Mesothelial cell of epicardium (in vitro differentiated cells): ENCODE measurements around the gene ACP6. TPM values are rescaled to one million over a fixed set of nuclear protein-coding genes. Genes with fewer than 3 reads are reported as not detected.

Experiments used
- DNase-seq, 2 experiments: peaks; one replicate each; pipeline ENCODE4 v3.0.0; 2021; ENCODE audit warnings: low spot score in 2 of 2; ENCODE audit not compliant: unreplicated experiment in 2 of 2
- H3K27ac Mint-ChIP-seq: 2 replicates; pipeline ENCODE4 v1.8.0; 2021; ENCODE audit warnings: mixed read lengths
- H3K27me3 Mint-ChIP-seq: 2 replicates; pipeline ENCODE4 v1.8.0; 2021; ENCODE audit warnings: low read depth, mixed read lengths
- H3K36me3 Mint-ChIP-seq: 2 replicates; pipeline ENCODE4 v1.8.0; 2021; ENCODE audit warnings: mixed read lengths
- H3K4me1 Mint-ChIP-seq: 2 replicates; pipeline ENCODE4 v1.8.0; 2021; ENCODE audit warnings: mixed read lengths
- H3K4me3 Mint-ChIP-seq: 2 replicates; pipeline ENCODE4 v1.8.0; 2021; ENCODE audit warnings: mild to moderate bottlenecking, moderate library complexity, mixed read lengths
- H3K9me3 Mint-ChIP-seq: 2 replicates; pipeline ENCODE4 v1.8.0; 2021; ENCODE audit warnings: mixed read lengths
- CTCF ChIP-seq: fragments of 200-600 bp; sonication (generic); IDR thresholded peaks from one replicate; pipeline ENCODE4 v1.5.0; 2021; ENCODE audit warnings: antibody characterized with exemption; ENCODE audit not compliant: unreplicated experiment
- total RNA-seq: library from RNA; stranded (reverse); gene quantifications from 3 replicates; pipeline ENCODE4 v1.2.1, GENCODE V29; 2021

The ACP6 gene
- total RNA-seq, 1 donor from 2014 or later: 23.1 TPM

- peaks cover 32% of the 10 kb centered on the region for H3K9me3 Mint-ChIP-seq
- peaks cover 40% of the 10 kb centered on the region for H3K36me3 Mint-ChIP-seq
- H3K27ac Mint-ChIP-seq: no peak overlapping the region
- H3K4me1 Mint-ChIP-seq: peaks cover 13% of the 10 kb centered on the region
- no peak overlapping the region for H3K4me3 Mint-ChIP-seq
- no peaks in the 10 kb centered on the region for H3K27me3 Mint-ChIP-seq
- no peak for TF ChIP-seq CTCF
- no peak for DNase-seq
These were observed 6.1 kb downstream of the ACP6 start for GRCh38 chr1:147664206-147664605.

GRCh38 chr1:147654511-147654910 is 15.8 kb downstream of the ACP6 start:
- Mint-ChIP-seq H3K27ac (no peak overlapping the region), H3K36me3 (peaks cover 44% of the 10 kb centered on the region), H3K4me3 (no peak overlapping the region), H3K4me1 (no peaks in the 10 kb centered on the region), H3K27me3 (no peaks in the 10 kb centered on the region), H3K9me3 (no peaks in the 10 kb centered on the region)
- no peak for TF ChIP-seq CTCF
- no peak for DNase-seq

- H3K27ac Mint-ChIP-seq: no peak overlapping the region
- H3K36me3 Mint-ChIP-seq: peaks cover 39% of the 10 kb centered on the region
- no peaks in the 10 kb centered on the region for H3K27me3 Mint-ChIP-seq
- H3K4me1 Mint-ChIP-seq: no peaks in the 10 kb centered on the region
- no peak for DNase-seq
- TF ChIP-seq CTCF: no peak
- no peak overlapping the region for H3K4me3 Mint-ChIP-seq
- no peaks in the 10 kb centered on the region for H3K9me3 Mint-ChIP-seq
These were observed 18.0 kb downstream of the ACP6 start for GRCh38 chr1:147652306-147652705.

GRCh38 chr1:147651466-147651865 is 18.9 kb downstream of the ACP6 start:
- Mint-ChIP-seq H3K27ac (no peak overlapping the region), H3K9me3 (no peaks in the 10 kb centered on the region), H3K27me3 (no peaks in the 10 kb centered on the region), H3K4me1 (no peaks in the 10 kb centered on the region), H3K36me3 (peaks cover 39% of the 10 kb centered on the region), H3K4me3 (no peak overlapping the region)
- TF ChIP-seq CTCF: no peak
- DNase-seq: no peak

GRCh38 chr1:147648933-147649332 is 21.4 kb downstream of the ACP6 start:
- Mint-ChIP-seq H3K36me3 (peaks cover 27% of the 10 kb centered on the region), H3K4me1 (no peaks in the 10 kb centered on the region), H3K9me3 (no peaks in the 10 kb centered on the region), H3K4me3 (no peak overlapping the region), H3K27me3 (no peaks in the 10 kb centered on the region), H3K27ac (no peak overlapping the region)
- no peak for TF ChIP-seq CTCF
- DNase-seq: no peak

- H3K27ac Mint-ChIP-seq: no peak overlapping the region
- H3K9me3 Mint-ChIP-seq: no peaks in the 10 kb centered on the region
- H3K27me3 Mint-ChIP-seq: no peaks in the 10 kb centered on the region
- no peak overlapping the region for H3K4me3 Mint-ChIP-seq
- no peak for DNase-seq
- TF ChIP-seq CTCF: no peak
- H3K4me1 Mint-ChIP-seq: no peaks in the 10 kb centered on the region
- H3K36me3 Mint-ChIP-seq: peaks cover 24% of the 10 kb centered on the region
These were observed 22.3 kb downstream of the ACP6 start for GRCh38 chr1:147647796-147648633.
